H9 (cell line): Measurements from ENCODE around the gene SLC22A12. TPM values are rescaled to one million over a fixed set of nuclear protein-coding genes. Genes with fewer than 3 reads are reported as not detected.

Experiments
- DNase-seq: peaks from one replicate; pipeline ENCODE4 v3.0.0-alpha.2; 2017
- H2AFZ ChIP-seq: one replicate; pipeline ENCODE4 v1.6.1; 2013; ENCODE audit warnings: mild to moderate bottlenecking, low read length, control low read depth, moderate library complexity
- H2AK5ac ChIP-seq: 2 replicates; pipeline ENCODE4 v1.6.1; 2013; ENCODE audit warnings: low read length, control low read depth, mixed read lengths; ENCODE audit not compliant: insufficient read length
- H2BK120ac ChIP-seq: one replicate; pipeline ENCODE4 v1.6.1; 2013; ENCODE audit warnings: low read depth, mild to moderate bottlenecking, low read length, control low read depth, inconsistent platforms; ENCODE audit not compliant: poor library complexity, severe bottlenecking
- H2BK12ac ChIP-seq: 2 replicates; pipeline ENCODE4 v1.6.1; 2013; ENCODE audit warnings: low read length, control low read depth, mixed read lengths, low read depth; ENCODE audit not compliant: insufficient read length
- H2BK15ac ChIP-seq: 2 replicates; pipeline ENCODE4 v1.6.1; 2013; ENCODE audit warnings: low read depth, low read length, control low read depth
- H2BK20ac ChIP-seq: one replicate; pipeline ENCODE4 v1.6.1; 2013; ENCODE audit warnings: low read depth, mild to moderate bottlenecking, low read length, control low read depth, inconsistent platforms; ENCODE audit not compliant: poor library complexity, severe bottlenecking
- H2BK5ac ChIP-seq: 2 replicates; pipeline ENCODE4 v1.6.1; 2013; ENCODE audit warnings: low read length, control low read depth, mixed read lengths; ENCODE audit not compliant: insufficient read length
- H3K14ac ChIP-seq: 2 replicates; pipeline ENCODE4 v1.6.1; 2013; ENCODE audit warnings: low read length, control low read depth; ENCODE audit not compliant: insufficient read depth
- H3K18ac ChIP-seq: 2 replicates; pipeline ENCODE4 v1.6.1; 2013; ENCODE audit warnings: low read depth, mild to moderate bottlenecking, mixed read lengths, low read length, control low read depth; ENCODE audit not compliant: insufficient read length
- H3K23ac ChIP-seq: 2 replicates; pipeline ENCODE4 v1.6.1; 2013; ENCODE audit warnings: low read length, control low read depth, mixed read lengths, low read depth; ENCODE audit not compliant: insufficient read length
- H3K23me2 ChIP-seq: 2 replicates; pipeline ENCODE4 v1.6.1; 2013; ENCODE audit warnings: low read depth, mild to moderate bottlenecking, mixed read lengths, low read length, control low read depth; ENCODE audit not compliant: insufficient read length, poor library complexity, severe bottlenecking
- H3K27ac ChIP-seq: 2 replicates; pipeline ENCODE4 v1.5.1; 2013; ENCODE audit warnings: low read length, control low read depth, mixed read lengths, low read depth; ENCODE audit not compliant: insufficient read length
- H3K27me3 ChIP-seq: 2 replicates; pipeline ENCODE4 v1.6.1; 2013; ENCODE audit warnings: low read length, control low read depth, inconsistent platforms; ENCODE audit not compliant: insufficient read depth
- H3K4ac ChIP-seq: 2 replicates; pipeline ENCODE4 v1.6.1; 2013; ENCODE audit warnings: low read depth, mild to moderate bottlenecking, control low read depth, inconsistent platforms, low read length, moderate library complexity
- H3K4me1 ChIP-seq: 2 replicates; pipeline ENCODE4 v1.6.1; 2013; ENCODE audit warnings: low read length, control low read depth, inconsistent platforms; ENCODE audit not compliant: insufficient read depth
- H3K4me2 ChIP-seq: 2 replicates; pipeline ENCODE4 v1.6.1; 2013; ENCODE audit warnings: low read length, control low read depth, mixed read lengths; ENCODE audit not compliant: insufficient read length, insufficient read depth
- H3K56ac ChIP-seq: 2 replicates; pipeline ENCODE4 v1.6.1; 2013; ENCODE audit warnings: low read depth, mild to moderate bottlenecking, mixed read lengths, low read length, control low read depth; ENCODE audit not compliant: insufficient read length
- H3K79me1 ChIP-seq: 2 replicates; pipeline ENCODE4 v1.6.1; 2013; ENCODE audit warnings: low read depth, mild to moderate bottlenecking, moderate library complexity, low read length, control low read depth, inconsistent platforms; ENCODE audit not compliant: insufficient read depth, poor library complexity, severe bottlenecking
- H3K79me2 ChIP-seq: 2 replicates; pipeline ENCODE4 v1.6.1; 2013; ENCODE audit warnings: low read length, control low read depth, inconsistent platforms; ENCODE audit not compliant: insufficient read depth
- H3K9ac ChIP-seq: 2 replicates; pipeline ENCODE4 v1.6.1; 2013; ENCODE audit warnings: low read length, control low read depth, mixed read lengths; ENCODE audit not compliant: insufficient read length; ENCODE audit errors: extremely low read depth
- H3K9me3 ChIP-seq: one replicate; pipeline ENCODE4 v1.6.1; 2013; ENCODE audit warnings: low read depth, low read length, inconsistent platforms; ENCODE audit not compliant: control insufficient read depth
- H3T11ph ChIP-seq: one replicate; pipeline ENCODE4 v1.6.1; 2013; ENCODE audit warnings: mild to moderate bottlenecking, low read length, control low read depth, inconsistent platforms
- H4K20me1 ChIP-seq: one replicate; pipeline ENCODE4 v1.6.1; 2013; ENCODE audit not compliant: control insufficient read depth, insufficient read length, insufficient read depth
- H4K5ac ChIP-seq: 2 replicates; pipeline ENCODE4 v1.6.1; 2013; ENCODE audit warnings: low read depth, mild to moderate bottlenecking, mixed read lengths, low read length, control low read depth; ENCODE audit not compliant: insufficient read length
- H4K8ac ChIP-seq: replicated peaks from 2 replicates; pipeline ENCODE4 v1.6.1; 2013; ENCODE audit warnings: low read length, control low read depth, mixed read lengths, low read depth; ENCODE audit not compliant: insufficient read length
- H4K91ac ChIP-seq: 2 replicates; pipeline ENCODE4 v1.6.1; 2013; ENCODE audit warnings: low read depth, mild to moderate bottlenecking, moderate library complexity, mixed read lengths, low read length, control low read depth; ENCODE audit not compliant: insufficient read length
- H3K27ac Mint-ChIP-seq, 3 experiments: 2 replicates in 2 of 3; 3 replicates in 1 of 3; pipeline ENCODE4 v1.8.0; 2020 to 2021; ENCODE audit warnings: mixed read lengths in 3 of 3, mild to moderate bottlenecking in 1 of 3, moderate library complexity in 1 of 3
- H3K27me3 Mint-ChIP-seq: 2 replicates; pipeline ENCODE4 v1.8.0; 2021; ENCODE audit warnings: low read depth, mild to moderate bottlenecking, moderate library complexity, mixed read lengths
- H3K36me3 Mint-ChIP-seq, 3 experiments: 2 replicates in 2 of 3; 3 replicates in 1 of 3; pipeline ENCODE4 v1.8.0; 2020 to 2021; ENCODE audit warnings: low read depth in 3 of 3, mixed read lengths in 3 of 3; ENCODE audit not compliant: insufficient read depth in 1 of 3
- H3K4me1 Mint-ChIP-seq, 2 experiments: 2 replicates each; pipeline ENCODE4 v1.8.0; 2020; ENCODE audit warnings: mixed read lengths in 2 of 2
- H3K4me3 Mint-ChIP-seq, 2 experiments: 2 replicates in 1 of 2; 3 replicates in 1 of 2; pipeline ENCODE4 v1.8.0; 2020 to 2021; ENCODE audit warnings: mild to moderate bottlenecking in 2 of 2, mixed read lengths in 2 of 2, moderate library complexity in 1 of 2
- H3K9me3 Mint-ChIP-seq, 2 experiments: 2 replicates in 1 of 2; 3 replicates in 1 of 2; pipeline ENCODE4 v1.8.0; 2020; ENCODE audit warnings: mild to moderate bottlenecking in 2 of 2, mixed read lengths in 2 of 2, moderate library complexity in 1 of 2
- WGBS: extraction: QIAGEN DNeasy Blood & Tissue Kit; methylation state at CpG from one replicate; pipeline ENCODE4 v1.1.7; 2013; ENCODE audit warnings: missing lambda C conversion rate, low lambda C conversion rate, mixed read lengths; ENCODE audit not compliant: insufficient read length; ENCODE audit errors: extremely low coverage; 5-methylcytosine and 5-hydroxymethylcytosine counted together
- total RNA-seq: library from RNA; stranded (reverse); gene quantifications from 2 replicates; pipeline ENCODE4 v1.2.1, GENCODE V29; 2021
- TF ChIP-seq, protein P1 (sequence below): fragments of 200-600 bp; sonication (generic); conservative IDR thresholded peaks from 3 replicates; pipeline ENCODE4 v1.8.0; 2021; ENCODE audit warnings: antibody characterized with exemption, mild to moderate bottlenecking

Gene SLC22A12
- total RNA-seq, 1 experiment from 2014 or later, result not detected

DNA sequence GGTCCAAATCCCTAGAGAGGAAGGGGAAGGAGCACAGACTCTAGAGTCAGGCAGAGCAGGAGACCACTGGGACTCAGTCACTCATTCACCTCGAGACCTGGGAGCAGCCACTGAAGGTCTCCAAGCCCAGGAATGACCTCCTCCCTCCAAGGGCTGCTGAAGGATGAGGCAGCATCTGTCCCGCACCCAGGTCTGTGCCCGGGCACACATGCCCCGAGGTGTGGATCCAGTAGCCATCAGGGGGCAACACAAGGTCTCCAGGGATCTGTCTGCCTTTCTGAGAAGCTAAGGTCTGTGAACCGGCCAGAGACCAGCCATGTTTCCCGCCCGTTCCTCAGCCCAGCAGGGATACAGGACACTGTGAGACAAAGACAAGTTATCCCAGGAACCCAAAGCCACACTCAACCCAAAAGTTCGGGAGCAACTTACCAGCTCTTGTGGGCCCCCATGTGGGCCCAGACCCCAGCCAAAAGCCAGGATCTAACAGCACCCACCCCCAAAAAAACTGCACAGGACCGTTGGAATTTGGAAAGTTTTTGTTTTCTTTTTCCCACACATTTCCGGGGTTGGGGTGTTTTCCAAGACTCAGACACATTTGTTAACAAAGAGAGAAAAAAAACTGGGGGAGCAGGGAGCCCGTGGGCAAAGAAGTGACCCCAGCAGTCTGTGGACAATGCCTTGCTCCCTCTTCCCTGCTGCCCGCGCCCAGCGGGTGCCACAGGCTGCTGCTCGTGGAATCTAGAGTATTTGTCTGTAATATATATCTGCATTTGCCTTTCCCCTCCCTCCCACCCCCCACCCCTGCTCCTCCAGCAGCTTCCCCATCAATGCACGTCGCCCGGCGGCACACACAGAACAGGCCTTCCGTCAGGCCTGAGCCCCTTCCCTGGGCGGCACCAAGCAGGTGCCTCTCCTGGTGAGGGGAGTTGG is 14.9 kb downstream of the SLC22A12 start:
- no peaks in the 10 kb centered on the region for H3K36me3 Mint-ChIP-seq
- no CpG with 5 or more reads among the region's 21 CpGs for WGBS
- no peak overlapping the region for H4K91ac ChIP-seq
- no peak overlapping the region for H4K8ac ChIP-seq
- H3K79me2 ChIP-seq, result no peaks in the 10 kb centered on the region
- no peak overlapping the region for H2BK120ac ChIP-seq
- no peak overlapping the region for H3K4ac ChIP-seq
- H3K79me1 ChIP-seq, result no peaks in the 10 kb centered on the region
- H4K20me1 ChIP-seq, result no peaks in the 10 kb centered on the region
- peaks cover 13% of the 10 kb centered on the region for H3K27me3 Mint-ChIP-seq
- no peak overlapping the region for H3K27ac ChIP-seq
- no peak overlapping the region for H3K56ac ChIP-seq
- no peak overlapping the region for H2BK5ac ChIP-seq
- DNase-seq, result no peak
- no peak overlapping the region for H3T11ph ChIP-seq
- no peak overlapping the region for H2AFZ ChIP-seq
- H3K9me3 ChIP-seq, result no peaks in the 10 kb centered on the region
- H3K27ac Mint-ChIP-seq, result no peak overlapping the region
- H3K14ac ChIP-seq, result no peak overlapping the region
- no peak overlapping the region for H3K4me2 ChIP-seq
- no peaks in the 10 kb centered on the region for H3K4me1 ChIP-seq
- H3K27me3 ChIP-seq, result no peaks in the 10 kb centered on the region
- peaks cover 5 to 27% of the 10 kb centered on the region in 2 experiments for H3K4me1 Mint-ChIP-seq
- H2BK12ac ChIP-seq, result no peak overlapping the region
- no peaks in the 10 kb centered on the region for H3K9me3 Mint-ChIP-seq
- no peaks in the 10 kb centered on the region for H3K23me2 ChIP-seq
- no peak overlapping the region for H4K5ac ChIP-seq
- no peak overlapping the region for H3K18ac ChIP-seq
- H3K23ac ChIP-seq, result no peak overlapping the region
- TF ChIP-seq, protein P1, sequence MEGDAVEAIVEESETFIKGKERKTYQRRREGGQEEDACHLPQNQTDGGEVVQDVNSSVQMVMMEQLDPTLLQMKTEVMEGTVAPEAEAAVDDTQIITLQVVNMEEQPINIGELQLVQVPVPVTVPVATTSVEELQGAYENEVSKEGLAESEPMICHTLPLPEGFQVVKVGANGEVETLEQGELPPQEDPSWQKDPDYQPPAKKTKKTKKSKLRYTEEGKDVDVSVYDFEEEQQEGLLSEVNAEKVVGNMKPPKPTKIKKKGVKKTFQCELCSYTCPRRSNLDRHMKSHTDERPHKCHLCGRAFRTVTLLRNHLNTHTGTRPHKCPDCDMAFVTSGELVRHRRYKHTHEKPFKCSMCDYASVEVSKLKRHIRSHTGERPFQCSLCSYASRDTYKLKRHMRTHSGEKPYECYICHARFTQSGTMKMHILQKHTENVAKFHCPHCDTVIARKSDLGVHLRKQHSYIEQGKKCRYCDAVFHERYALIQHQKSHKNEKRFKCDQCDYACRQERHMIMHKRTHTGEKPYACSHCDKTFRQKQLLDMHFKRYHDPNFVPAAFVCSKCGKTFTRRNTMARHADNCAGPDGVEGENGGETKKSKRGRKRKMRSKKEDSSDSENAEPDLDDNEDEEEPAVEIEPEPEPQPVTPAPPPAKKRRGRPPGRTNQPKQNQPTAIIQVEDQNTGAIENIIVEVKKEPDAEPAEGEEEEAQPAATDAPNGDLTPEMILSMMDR, result no peak
- no peak overlapping the region for H2BK15ac ChIP-seq
- H2AK5ac ChIP-seq, result no peak overlapping the region
- H2BK20ac ChIP-seq, result no peak overlapping the region
- H3K4me3 Mint-ChIP-seq, result no peak overlapping the region
- H3K9ac ChIP-seq, result no peak overlapping the region
